GM10266 (cell line): ENCODE results near the gene GLG1.

Experiments
- DNase-seq: peaks from one replicate; pipeline ENCODE4 v3.0.0; 2012; ENCODE audit errors: extremely low spot score
- TF ChIP-seq, protein P1 (sequence below): IDR thresholded peaks from 2 replicates; pipeline ENCODE4 v1.5.1; 2012; ENCODE audit warnings: mild to moderate bottlenecking, low read depth; ENCODE audit not compliant: control insufficient read depth, insufficient read depth; ENCODE audit errors: missing control alignments

Gene GLG1

DNA sequence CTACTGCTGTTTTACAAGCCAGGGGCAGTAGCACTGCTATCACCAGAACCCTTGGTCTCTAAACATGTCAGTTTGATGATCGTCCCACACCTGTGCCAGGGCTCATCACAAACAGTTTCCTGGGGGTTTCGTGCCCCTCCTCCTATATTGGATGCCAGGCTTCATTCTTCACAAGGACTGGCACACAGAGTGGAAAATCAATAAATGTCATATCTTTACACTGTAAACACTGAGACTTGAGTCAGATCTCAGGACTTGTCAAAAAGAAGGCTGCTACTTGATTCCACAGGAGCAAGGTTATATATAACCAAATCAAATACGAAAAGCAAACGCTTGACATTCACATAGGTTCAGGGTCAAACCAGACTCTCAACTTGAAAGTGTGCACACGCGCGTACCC, 146.4 kb downstream of the GLG1 start:
- TF ChIP-seq, protein P1, sequence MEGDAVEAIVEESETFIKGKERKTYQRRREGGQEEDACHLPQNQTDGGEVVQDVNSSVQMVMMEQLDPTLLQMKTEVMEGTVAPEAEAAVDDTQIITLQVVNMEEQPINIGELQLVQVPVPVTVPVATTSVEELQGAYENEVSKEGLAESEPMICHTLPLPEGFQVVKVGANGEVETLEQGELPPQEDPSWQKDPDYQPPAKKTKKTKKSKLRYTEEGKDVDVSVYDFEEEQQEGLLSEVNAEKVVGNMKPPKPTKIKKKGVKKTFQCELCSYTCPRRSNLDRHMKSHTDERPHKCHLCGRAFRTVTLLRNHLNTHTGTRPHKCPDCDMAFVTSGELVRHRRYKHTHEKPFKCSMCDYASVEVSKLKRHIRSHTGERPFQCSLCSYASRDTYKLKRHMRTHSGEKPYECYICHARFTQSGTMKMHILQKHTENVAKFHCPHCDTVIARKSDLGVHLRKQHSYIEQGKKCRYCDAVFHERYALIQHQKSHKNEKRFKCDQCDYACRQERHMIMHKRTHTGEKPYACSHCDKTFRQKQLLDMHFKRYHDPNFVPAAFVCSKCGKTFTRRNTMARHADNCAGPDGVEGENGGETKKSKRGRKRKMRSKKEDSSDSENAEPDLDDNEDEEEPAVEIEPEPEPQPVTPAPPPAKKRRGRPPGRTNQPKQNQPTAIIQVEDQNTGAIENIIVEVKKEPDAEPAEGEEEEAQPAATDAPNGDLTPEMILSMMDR = no peak

GRCh38 chr16:74456290-74456625, 150.7 kb downstream of the GLG1 start:
- no peak for DNase-seq
- TF ChIP-seq, protein P1 = no peak

More for the DNA sequence above, 146.4 kb downstream of the GLG1 start:
- DNase-seq = no peak

- no peak for DNase-seq
- TF ChIP-seq, protein P1 = no peak
Observed at GRCh38 chr16:74455619-74456289, 151.2 kb downstream of the GLG1 start.

GRCh38 chr16:74455213-74455612, 151.7 kb downstream of the GLG1 start:
- no peak for DNase-seq
- TF ChIP-seq, protein P1 = no peak

DNA sequence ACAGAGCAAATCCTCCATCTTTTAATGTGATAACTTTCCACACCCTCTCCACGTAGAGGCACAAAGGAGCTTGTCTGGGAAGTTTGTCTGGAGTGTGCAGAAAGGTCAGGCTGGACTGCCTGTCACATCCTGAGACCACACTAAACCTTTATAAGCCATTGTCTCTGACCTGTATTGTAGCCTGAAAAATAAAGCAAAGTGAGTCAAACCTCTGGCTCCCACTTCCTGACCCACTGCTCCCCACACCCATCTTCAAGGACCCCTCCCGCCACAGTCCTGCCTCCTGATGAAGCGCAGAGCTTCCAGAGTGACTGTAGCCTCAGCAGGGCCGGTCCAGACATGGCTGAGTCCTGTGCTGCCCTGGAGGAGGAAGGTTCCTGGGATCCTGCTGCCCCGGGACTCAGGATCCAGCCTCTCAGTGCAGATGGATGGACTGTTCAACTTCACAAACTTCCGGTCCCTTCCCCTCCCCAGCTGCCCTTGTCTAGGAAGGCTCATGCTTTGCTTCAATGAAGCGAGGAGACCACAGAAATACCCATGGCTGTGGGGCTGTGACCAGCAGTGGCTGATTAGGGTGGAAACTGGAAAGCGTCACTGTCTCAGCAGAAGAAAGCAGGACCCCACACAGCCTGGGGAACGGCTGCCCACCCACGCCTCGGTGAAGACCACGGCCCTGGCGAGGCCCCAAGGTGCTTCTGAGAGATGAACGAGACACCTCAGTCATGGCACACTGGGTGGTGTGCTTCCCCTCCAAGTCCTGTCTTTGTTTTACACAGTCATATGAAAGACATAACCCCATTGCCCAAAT, 154.8 kb downstream of the GLG1 start:
- TF ChIP-seq, protein P1 = no peak
- peak; percentile 55 for DNase-seq

DNA sequence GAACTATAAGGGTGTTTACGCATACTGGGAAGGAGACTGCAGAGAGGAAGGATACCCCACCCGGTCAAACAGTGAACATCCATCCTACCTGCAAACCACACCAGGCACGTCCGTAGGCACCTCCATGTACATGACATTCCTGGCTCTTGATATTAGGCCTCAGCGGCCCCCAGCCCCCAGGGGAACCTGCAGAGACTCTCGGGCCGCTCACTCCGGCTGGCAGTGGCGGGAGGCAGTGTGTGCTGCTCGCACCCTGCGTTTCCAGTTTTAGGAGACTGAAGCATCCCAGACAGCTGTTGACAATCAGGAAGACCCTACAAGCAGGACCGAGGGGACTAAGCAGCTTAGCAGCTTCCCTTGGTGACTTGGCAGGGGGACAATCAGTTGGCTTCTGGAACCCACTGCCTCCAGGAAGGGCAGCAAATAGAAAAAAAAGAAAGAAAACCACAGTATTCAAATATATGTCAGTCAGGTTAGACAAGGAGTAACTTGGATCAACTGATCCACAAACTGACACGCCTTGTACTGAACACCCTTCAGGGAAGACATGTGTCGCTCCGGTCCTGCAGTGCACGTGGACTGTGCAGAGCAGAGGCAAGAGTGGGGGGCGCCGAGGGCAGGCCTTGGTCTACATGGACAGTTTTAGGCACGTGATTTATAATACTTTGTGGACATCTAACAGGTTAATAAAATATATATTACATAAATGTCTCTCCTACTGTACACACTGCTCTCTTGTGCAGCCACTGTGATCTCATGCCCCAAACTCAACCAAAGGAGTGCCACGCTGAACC, 155.8 kb downstream of the GLG1 start:
- TF ChIP-seq, protein P1 = no peak
- no peak for DNase-seq
